NCI-H524 (cell line): ENCODE measurements around the gene SERPINI1.

Experiments used
- DNase-seq, 2 experiments: peaks; one replicate each; lab custom pipeline; 2025; lab: John Stamatoyannopoulos, UW

Gene SERPINI1

GRCh38 chr3:167735233-167736138 is at the start of gene SERPINI1:
TSS of gene SERPINI1 (plus strand) at chr3:167735721. CDS start at chr3:167789129, 53,408 bp downstream.
- peak; percentile 89 to 97 for DNase-seq

- no peak for DNase-seq
Observed at GRCh38 chr3:167691366-167691765, 44.2 kb upstream of the SERPINI1 start.

- no peak for DNase-seq
Observed at GRCh38 chr3:167694121-167694520, 41.4 kb upstream of the SERPINI1 start.

DNA sequence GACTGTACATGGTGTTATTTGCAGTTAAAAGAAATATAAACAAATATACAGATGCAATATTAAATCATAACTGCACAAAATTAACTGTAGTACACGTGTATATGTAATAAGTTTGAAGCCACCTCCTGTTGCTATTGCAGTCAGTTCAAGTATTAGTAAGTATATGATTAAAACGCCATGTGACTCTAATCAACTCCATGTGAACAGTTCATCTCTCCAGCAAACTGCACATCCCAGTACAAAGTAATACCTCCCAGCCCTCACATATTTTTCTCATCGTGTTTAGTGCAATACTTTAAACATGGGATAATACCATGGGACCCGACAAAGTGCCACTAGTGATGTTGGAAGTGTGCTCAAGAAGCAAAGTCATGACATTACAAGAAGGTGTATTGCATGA is 35.5 kb upstream of the SERPINI1 start:
- no peak for DNase-seq

DNA sequence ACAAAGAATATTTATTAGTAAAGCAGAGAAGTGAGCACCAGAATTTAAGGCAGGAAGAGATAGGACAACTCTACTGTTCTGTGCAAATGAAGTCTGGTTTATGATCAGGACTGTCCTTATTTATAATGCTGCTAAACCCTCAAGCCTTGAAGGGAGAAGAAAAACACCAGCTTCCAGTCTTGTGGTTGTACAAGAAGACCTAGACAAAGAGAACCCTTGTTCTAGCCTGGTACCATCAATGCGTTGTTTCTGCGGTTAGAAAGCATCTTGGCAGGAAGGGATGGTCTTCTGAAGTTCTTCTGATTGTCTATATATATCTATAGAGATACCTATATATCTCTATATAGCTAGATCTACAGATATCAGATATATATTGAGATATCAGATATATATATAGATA is 34.6 kb upstream of the SERPINI1 start:
- no peak for DNase-seq

DNA sequence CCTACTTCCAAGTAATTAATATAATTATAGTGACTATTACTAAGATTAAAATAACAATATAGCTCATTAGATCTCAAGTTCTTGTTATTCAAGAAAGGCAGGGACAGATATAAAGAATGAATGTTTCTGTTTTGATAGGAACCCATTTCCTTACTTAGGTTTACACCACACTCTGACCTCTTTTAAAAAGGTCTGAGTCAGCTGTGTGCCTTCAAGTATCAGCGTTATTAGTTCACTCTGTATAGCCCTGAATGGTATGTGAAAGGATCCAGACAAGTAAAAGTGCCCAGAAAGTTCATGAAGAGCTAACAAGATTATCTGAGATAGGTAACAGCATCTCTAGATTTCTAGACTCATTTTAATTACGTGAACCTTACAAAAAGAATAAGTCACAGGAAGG is 29.7 kb upstream of the SERPINI1 start:
- no peak for DNase-seq

- DNase-seq = no peak
Observed at GRCh38 chr3:167709690-167710089, 25.8 kb upstream of the SERPINI1 start.

DNA sequence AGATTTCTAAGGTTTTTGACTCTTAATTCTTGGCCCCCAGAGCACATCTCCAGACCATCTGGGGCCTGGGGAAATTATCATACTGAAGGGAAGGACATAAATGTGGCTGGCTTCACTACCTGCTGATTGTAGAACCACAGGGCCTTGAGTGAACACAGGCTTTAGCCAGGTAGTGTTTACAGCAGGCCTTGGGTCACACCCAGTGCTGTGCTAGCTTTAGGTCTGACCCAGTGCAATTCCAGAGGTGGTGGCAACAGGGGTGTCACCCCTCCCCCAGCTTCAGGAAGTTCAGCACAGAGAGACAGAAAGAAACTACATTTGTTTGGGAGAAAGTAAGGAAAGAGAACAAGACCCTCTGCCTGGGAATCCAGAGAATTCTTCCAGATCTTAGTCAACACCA is 25.0 kb upstream of the SERPINI1 start:
- no peak for DNase-seq

GRCh38 chr3:167711439-167711838 is 24.1 kb upstream of the SERPINI1 start:
- no peak for DNase-seq

- DNase-seq = no peak
Observed at GRCh38 chr3:167712445-167712844, 23.1 kb upstream of the SERPINI1 start.

DNA sequence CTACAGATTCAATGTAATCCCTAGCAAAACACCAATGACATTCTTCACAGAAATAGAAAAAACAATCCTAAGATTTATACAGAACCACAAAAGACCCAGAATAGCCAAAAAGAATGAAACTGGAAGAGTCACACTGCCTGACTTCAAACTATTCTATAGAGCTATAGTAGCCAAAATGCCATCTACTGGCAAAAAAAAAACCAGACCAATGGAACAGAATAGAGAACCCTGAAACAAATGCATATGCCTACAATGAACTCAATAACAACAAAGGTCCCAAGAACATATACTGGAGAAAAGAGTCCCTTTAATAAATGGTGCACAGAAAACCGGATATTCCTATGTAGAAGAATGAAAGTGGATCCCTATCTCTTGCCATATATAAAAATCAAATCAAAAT is 20.6 kb upstream of the SERPINI1 start:
- no peak for DNase-seq

GRCh38 chr3:167716920-167717319 is 18.6 kb upstream of the SERPINI1 start:
- no peak for DNase-seq

- no peak for DNase-seq
Observed at GRCh38 chr3:167718582-167718981, 16.9 kb upstream of the SERPINI1 start.

- no peak for DNase-seq
Observed at GRCh38 chr3:167723025-167723512, 12.5 kb upstream of the SERPINI1 start.

- DNase-seq = no peak
Observed at GRCh38 chr3:167723872-167724271, 11.6 kb upstream of the SERPINI1 start.

- DNase-seq = no peak
Observed at GRCh38 chr3:167728176-167728575, 7.3 kb upstream of the SERPINI1 start.

- no peak for DNase-seq
Observed at GRCh38 chr3:167728632-167729323, 6.7 kb upstream of the SERPINI1 start.

DNA sequence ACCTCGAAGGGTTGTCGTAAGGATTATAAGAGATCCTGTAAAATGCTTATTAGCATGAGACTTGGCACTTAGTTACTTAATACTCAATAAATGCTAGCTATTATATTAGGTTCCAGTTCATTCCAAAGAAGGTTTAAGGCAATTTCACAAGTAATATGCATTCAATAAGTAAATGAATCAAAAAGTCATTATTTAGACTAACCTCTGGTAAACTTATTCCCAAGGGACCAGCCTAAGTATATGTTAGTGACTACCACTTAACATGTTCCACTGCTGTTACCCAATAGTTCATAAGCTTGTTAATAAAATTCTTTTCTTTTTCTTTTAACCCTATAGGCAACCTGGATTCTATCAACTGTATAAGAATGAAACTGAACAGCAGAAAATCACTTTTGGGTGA is 5.9 kb upstream of the SERPINI1 start:
- peak in 1 of 2 experiments; percentile 37 for DNase-seq

DNA sequence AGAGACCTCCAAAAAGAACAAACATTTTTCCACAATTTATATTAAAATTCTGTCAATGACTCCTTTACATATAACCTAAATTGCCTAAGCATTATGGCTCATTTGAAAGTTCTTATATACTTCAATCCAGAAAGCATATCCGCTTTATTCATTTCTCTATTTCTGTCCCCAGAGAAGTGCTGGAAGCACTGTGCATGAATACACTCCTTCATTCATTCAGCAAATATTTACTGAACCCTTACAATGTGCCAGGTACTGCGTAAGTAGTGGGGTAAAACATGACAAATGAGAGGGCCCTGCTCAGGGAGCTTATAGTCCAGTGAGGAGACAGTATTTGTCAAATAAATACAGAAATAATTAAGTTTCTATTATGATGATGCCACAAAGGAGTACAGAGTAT is 4.1 kb upstream of the SERPINI1 start:
- DNase-seq = no peak

GRCh38 chr3:167732313-167733065 is 3.0 kb upstream of the SERPINI1 start:
- no peak for DNase-seq

DNA sequence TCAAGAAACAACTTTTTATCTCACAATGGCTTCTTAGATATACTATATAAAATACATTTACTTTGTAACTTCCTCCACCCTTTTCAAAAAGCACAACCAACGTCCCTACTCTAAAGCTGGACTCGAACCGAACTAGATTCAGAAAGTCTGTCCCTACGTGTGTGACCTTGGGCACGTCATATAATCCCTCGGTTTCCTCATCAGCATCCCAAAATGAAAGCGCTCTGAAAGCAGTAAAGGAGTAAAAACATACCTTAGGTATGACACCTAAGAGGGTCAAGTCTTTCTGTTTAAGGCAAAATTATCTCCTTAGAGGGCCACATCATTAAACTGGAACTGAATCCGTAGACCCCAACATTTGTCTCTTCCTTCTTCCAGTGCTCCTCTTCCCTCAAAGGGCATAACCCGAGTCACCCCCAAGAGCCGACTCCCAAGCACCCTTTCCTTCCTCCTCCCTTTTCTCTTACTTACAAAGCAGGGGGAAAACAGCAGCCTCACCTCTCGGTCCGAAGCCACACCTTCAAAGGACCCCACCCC is 1.5 kb upstream of the SERPINI1 start:
- DNase-seq = peak in 1 of 2 experiments; percentile 42
